ENCODE data around the gene NXPH1. TPM values are rescaled to one million over a fixed set of nuclear protein-coding genes. Genes with fewer than 3 reads are reported as not detected.

NXPH1 gene
- total and polyA plus RNA-seq, 9 of the 15 experiments (the other 6 are each of a cell fraction or from before 2014, with no cell fraction given): 0.16 TPM; not detected in 8

DNA sequence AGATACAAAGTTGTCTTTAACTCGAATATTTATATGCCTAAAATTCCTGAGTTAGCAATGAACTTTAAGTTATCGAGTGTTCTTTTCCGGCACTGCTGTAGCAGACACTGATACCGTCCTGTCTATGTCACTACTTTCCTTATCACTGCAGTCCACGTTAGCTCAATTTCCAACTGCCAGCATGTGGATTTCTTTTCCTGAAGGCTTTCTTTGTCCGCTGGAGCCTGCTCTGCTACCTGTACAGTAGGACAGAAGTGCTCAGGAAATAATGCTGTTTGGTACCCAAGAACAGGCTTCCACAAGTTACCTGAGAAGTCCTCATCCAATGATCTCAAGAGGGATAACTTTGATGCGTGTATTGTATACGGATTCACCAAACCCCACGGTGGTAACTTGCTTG lies 329.4 kb downstream of the NXPH1 start (continued):
- TF ChIP-seq TBP (optimal IDR thresholded peaks at IDR 0.05; ENCODE audit: low read depth, low read length) (peak; percentile 84), SMAD2 (IDR thresholded peaks at IDR 0.05; ENCODE audit: low read depth, low read length) (no peak), NCOR1 (IDR thresholded peaks at IDR 0.05) (peak; percentile 89), HNRNPL (IDR thresholded peaks at IDR 0.05; ENCODE audit: low read depth, low read length) (no peak), PTTG1 (tag; IDR thresholded peaks at IDR 0.05; ENCODE audit: low read depth) (no peak), HMG20B (CRISPR knock-in tag; IDR thresholded peaks at IDR 0.05) (no peak), EGR1 (conservative IDR thresholded peaks at IDR 0.05) (no peak), DPF2 (IDR thresholded peaks at IDR 0.05) (peak; percentile 95), ETS2 (tag; IDR thresholded peaks at IDR 0.05; ENCODE audit: borderline replicate concordance, poor library complexity, severe bottlenecking) (no peak), FOS (IDR thresholded peaks at IDR 0.05; ENCODE audit: extremely low read depth, insufficient read length) (no peak), FOXM1 (IDR thresholded peaks at IDR 0.05; ENCODE audit: low read depth) (peak; percentile 84), FOXM1 (CRISPR knock-in tag; IDR thresholded peaks at IDR 0.05; ENCODE audit: low read depth) (no peak)
- TF ChIP-seq, protein P1, sequence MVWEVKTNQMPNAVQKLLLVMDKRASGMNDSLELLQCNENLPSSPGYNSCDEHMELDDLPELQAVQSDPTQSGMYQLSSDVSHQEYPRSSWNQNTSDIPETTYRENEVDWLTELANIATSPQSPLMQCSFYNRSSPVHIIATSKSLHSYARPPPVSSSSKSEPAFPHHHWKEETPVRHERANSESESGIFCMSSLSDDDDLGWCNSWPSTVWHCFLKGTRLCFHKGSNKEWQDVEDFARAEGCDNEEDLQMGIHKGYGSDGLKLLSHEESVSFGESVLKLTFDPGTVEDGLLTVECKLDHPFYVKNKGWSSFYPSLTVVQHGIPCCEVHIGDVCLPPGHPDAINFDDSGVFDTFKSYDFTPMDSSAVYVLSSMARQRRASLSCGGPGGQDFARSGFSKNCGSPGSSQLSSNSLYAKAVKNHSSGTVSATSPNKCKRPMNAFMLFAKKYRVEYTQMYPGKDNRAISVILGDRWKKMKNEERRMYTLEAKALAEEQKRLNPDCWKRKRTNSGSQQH (CRISPR knock-in tag; IDR thresholded peaks at IDR 0.05): no peak
- TF ChIP-seq, protein P2, sequence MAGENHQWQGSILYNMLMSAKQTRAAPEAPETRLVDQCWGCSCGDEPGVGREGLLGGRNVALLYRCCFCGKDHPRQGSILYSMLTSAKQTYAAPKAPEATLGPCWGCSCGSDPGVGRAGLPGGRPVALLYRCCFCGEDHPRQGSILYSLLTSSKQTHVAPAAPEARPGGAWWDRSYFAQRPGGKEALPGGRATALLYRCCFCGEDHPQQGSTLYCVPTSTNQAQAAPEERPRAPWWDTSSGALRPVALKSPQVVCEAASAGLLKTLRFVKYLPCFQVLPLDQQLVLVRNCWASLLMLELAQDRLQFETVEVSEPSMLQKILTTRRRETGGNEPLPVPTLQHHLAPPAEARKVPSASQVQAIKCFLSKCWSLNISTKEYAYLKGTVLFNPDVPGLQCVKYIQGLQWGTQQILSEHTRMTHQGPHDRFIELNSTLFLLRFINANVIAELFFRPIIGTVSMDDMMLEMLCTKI (IDR thresholded peaks at IDR 0.05; ENCODE audit: partially characterized antibody): no peak
- TF ChIP-seq, protein P3, sequence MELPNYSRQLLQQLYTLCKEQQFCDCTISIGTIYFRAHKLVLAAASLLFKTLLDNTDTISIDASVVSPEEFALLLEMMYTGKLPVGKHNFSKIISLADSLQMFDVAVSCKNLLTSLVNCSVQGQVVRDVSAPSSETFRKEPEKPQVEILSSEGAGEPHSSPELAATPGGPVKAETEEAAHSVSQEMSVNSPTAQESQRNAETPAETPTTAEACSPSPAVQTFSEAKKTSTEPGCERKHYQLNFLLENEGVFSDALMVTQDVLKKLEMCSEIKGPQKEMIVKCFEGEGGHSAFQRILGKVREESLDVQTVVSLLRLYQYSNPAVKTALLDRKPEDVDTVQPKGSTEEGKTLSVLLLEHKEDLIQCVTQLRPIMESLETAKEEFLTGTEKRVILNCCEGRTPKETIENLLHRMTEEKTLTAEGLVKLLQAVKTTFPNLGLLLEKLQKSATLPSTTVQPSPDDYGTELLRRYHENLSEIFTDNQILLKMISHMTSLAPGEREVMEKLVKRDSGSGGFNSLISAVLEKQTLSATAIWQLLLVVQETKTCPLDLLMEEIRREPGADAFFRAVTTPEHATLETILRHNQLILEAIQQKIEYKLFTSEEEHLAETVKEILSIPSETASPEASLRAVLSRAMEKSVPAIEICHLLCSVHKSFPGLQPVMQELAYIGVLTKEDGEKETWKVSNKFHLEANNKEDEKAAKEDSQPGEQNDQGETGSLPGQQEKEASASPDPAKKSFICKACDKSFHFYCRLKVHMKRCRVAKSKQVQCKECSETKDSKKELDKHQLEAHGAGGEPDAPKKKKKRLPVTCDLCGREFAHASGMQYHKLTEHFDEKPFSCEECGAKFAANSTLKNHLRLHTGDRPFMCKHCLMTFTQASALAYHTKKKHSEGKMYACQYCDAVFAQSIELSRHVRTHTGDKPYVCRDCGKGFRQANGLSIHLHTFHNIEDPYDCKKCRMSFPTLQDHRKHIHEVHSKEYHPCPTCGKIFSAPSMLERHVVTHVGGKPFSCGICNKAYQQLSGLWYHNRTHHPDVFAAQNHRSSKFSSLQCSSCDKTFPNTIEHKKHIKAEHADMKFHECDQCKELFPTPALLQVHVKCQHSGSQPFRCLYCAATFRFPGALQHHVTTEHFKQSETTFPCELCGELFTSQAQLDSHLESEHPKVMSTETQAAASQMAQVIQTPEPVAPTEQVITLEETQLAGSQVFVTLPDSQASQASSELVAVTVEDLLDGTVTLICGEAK (IDR thresholded peaks at IDR 0.05): no peak
- TF ChIP-seq, protein P3 (CRISPR knock-in tag; IDR thresholded peaks at IDR 0.05): no peak
- TF ChIP-seq, protein P4, sequence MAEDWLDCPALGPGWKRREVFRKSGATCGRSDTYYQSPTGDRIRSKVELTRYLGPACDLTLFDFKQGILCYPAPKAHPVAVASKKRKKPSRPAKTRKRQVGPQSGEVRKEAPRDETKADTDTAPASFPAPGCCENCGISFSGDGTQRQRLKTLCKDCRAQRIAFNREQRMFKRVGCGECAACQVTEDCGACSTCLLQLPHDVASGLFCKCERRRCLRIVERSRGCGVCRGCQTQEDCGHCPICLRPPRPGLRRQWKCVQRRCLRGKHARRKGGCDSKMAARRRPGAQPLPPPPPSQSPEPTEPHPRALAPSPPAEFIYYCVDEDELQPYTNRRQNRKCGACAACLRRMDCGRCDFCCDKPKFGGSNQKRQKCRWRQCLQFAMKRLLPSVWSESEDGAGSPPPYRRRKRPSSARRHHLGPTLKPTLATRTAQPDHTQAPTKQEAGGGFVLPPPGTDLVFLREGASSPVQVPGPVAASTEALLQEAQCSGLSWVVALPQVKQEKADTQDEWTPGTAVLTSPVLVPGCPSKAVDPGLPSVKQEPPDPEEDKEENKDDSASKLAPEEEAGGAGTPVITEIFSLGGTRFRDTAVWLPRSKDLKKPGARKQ (CRISPR knock-in tag; IDR thresholded peaks at IDR 0.05): no peak
